Activated CD8-positive, alpha-beta T cell treated with anti-CD3 and anti-CD28 coated beads, Interleukin-2, amount 10 ng/mL, durations not matched to agents 7 days and 5 days (primary cell): ENCODE data around the gene CSHL1. TPM values are rescaled to one million over a fixed set of nuclear protein-coding genes. Genes with fewer than 3 reads are reported as not detected.
"Not testable (repeated sequence)": the region's sequence is repeated elsewhere in the genome, so short reads cannot be mapped to it uniquely, and the experiment has no call there.

ENCODE experiments used
- ATAC-seq: fragments of 150-1000 bp; cut with Tn5 transposase; one replicate; pipeline ENCODE4 v1.10.0; 2021; ENCODE audit warnings: moderate library complexity
- CTCF ChIA-PET: fragments of 350-600 bp; sonication (Branson Sonifier 250); formaldehyde crosslinking; loops from one replicate; lab custom pipeline; 2021; ENCODE audit warnings: antibody characterized with exemption; lab: Charles Lee
- POLR2A ChIA-PET: fragments of 350-600 bp; sonication (Branson Sonifier 250); formaldehyde crosslinking; loops from one replicate; lab custom pipeline; 2021; ENCODE audit warnings: antibody characterized with exemption; lab: Charles Lee
- DNase-seq: peaks from one replicate; pipeline ENCODE4 v3.0.0-alpha.2; 2020
- H3K27ac Mint-ChIP-seq: one replicate; pipeline ENCODE4 v1.8.0; 2021; ENCODE audit warnings: mild to moderate bottlenecking, mixed read lengths
- H3K27me3 Mint-ChIP-seq: one replicate; pipeline ENCODE4 v1.8.0; 2021; ENCODE audit warnings: low read depth, mixed read lengths
- H3K36me3 Mint-ChIP-seq: one replicate; pipeline ENCODE4 v1.8.0; 2021; ENCODE audit warnings: low read depth, mixed read lengths
- H3K4me1 Mint-ChIP-seq: one replicate; pipeline ENCODE4 v1.8.0; 2021; ENCODE audit warnings: low read depth, mixed read lengths
- H3K4me3 Mint-ChIP-seq: one replicate; pipeline ENCODE4 v1.8.0; 2021; ENCODE audit warnings: mild to moderate bottlenecking, mixed read lengths
- H3K9me3 Mint-ChIP-seq: one replicate; pipeline ENCODE4 v1.8.0; 2022; ENCODE audit warnings: mixed read lengths; ENCODE audit not compliant: insufficient read depth
- total RNA-seq, 2 experiments: library from RNA; stranded (reverse); gene quantifications; one replicate each; pipeline ENCODE4 v1.2.3, GENCODE V29; 2021

CSHL1 gene
- total RNA-seq, 2 experiments from 2014 or later = not detected

- peaks cover 8% of the 10 kb centered on the region for H3K4me1 Mint-ChIP-seq
- ChIA-PET CTCF (interaction anchor here (1.5 to 5.8 kb wide), 11 partner anchors 11 to 216 kb away, joined by 6 to 114 read pairs (median 58); partner anchors contain the start of gene ICAM2), POLR2A (no interaction called here)
- H3K9me3 Mint-ChIP-seq = no peaks in the 10 kb centered on the region
- DNase-seq = no peak
- peaks cover 16% of the 10 kb centered on the region for H3K27me3 Mint-ChIP-seq
- no peaks in the 10 kb centered on the region for H3K36me3 Mint-ChIP-seq
- no peak overlapping the region for H3K4me3 Mint-ChIP-seq
- no peak for ATAC-seq
- no peak overlapping the region for H3K27ac Mint-ChIP-seq
Observed at GRCh38 chr17:63917646-63918045, 6.6 kb upstream of the CSHL1 start.

DNA sequence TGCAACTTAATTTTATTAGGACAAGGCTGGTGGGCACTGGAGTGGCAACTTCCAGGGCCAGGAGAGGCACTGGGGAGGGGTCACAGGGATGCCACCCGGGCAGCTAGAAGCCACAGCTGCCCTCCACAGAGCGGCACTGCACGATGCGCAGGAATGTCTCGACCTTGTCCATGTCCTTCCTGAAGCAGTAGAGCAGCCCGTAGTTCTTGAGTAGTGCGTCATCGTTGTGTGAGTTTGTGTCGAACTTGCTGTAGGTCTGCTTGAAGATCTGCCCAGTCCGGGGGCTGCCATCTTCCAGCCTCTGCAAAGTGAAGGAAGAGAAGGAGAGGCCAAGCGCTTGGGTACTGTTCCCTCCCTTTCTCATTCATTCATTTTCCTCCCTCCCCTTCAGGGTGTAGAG is 6.1 kb upstream of the CSHL1 start:
- H3K27me3 Mint-ChIP-seq = peaks cover 13% of the 10 kb centered on the region
- ATAC-seq, H3K27ac Mint-ChIP-seq, POLR2A ChIA-PET, H3K4me3 Mint-ChIP-seq, DNase-seq, H3K4me1 Mint-ChIP-seq, H3K9me3 Mint-ChIP-seq, H3K36me3 Mint-ChIP-seq: not testable (repeated sequence)
- CTCF ChIA-PET = interaction anchor here (1.5 to 5.8 kb wide), 8 partner anchors 29 to 216 kb away, joined by 6 to 114 read pairs (median 64); partner anchors contain the start of gene ICAM2

DNA sequence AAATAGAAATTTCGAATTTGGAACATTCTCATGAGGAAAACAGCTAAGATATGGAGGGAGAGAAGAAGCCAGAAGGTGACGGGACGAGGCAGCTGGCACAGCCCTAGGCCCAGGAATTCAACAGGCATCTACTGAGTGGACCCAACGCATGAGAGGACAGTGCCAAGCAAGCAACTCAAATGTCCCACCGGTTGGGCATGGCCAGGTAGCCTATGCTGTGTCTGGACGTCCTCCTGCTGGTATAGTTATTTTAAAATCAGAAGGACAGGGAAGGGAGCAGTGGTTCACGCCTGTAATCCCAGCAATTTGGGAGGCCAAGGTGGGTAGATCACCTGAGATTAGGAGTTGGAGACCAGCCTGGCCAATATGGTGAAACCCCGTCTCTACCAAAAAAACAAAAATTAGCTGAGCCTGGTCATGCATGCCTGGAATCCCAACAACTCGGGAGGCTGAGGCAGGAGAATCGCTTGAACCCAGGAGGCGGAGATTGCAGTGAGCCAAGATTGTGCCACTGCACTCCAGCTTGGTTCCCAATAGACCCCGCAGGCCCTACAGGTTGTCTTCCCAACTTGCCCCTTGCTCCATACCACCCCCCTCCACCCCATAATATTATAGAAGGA is 5.6 kb upstream of the CSHL1 start:
- ChIA-PET CTCF (interaction anchor here (1.9 to 5.8 kb wide), 4 partner anchors 30 to 217 kb away, joined by 10 to 114 read pairs (median 64); partner anchors contain the start of gene ICAM2), POLR2A (no interaction called here)
- Mint-ChIP-seq H3K4me3 (no peak overlapping the region), H3K27ac (no peak overlapping the region), H3K36me3 (no peaks in the 10 kb centered on the region), H3K27me3 (peaks cover 9% of the 10 kb centered on the region), H3K9me3 (no peaks in the 10 kb centered on the region), H3K4me1 (peaks cover 8% of the 10 kb centered on the region)
- ATAC-seq (no peak), DNase-seq (no peak)

DNA sequence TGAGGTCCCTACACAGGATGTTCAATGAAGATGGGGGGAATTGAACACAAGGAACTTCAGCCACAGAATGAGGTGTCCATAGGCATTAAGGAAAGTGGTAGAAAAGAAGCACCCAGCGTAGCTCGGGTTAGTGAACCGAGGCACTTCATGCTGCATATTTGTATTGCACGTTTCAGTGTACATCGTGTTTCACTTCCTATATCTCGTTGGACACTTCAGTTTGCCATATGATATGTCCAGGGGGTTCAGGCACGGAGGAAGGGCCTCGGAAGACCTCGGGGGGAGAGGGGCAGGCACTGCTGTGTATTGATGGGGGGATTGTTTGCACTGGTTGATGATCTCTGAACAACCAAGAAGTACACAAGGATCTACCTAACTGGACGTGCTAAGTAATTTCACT is 4.7 kb upstream of the CSHL1 start:
- H3K4me1 Mint-ChIP-seq, POLR2A ChIA-PET: not testable (repeated sequence)
- CTCF ChIA-PET = interaction anchor here (0.9 to 5.8 kb wide), 3 partner anchors 31 to 218 kb away, joined by 7 to 60 read pairs (median 10); no protein-coding TSS in a partner anchor

DNA sequence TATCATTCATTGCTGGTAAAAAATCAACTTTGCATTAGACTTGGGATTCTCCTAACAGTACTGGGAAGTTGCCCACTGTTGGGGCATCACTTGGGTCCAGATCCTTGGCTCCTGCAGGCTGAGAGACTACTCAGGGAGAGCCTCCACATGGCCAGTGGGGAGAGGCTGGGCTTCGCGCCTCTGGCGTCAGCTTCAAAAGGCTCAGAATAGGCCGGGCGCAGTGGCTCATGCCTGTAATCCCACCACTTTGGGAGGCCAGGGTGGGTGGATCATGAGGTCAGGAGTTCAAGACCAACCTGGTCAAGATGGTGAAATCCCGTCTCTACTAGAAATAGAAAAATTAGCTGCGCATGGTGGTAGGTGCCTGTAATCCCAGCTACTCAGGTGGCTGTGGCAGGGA is 3.4 kb upstream of the CSHL1 start:
- Mint-ChIP-seq H3K9me3 (no peaks in the 10 kb centered on the region), H3K27ac (no peak overlapping the region), H3K4me3 (no peak overlapping the region), H3K36me3 (no peaks in the 10 kb centered on the region), H3K27me3 (peaks cover 5% of the 10 kb centered on the region), H3K4me1 (peaks cover 5% of the 10 kb centered on the region)
- DNase-seq = no peak
- POLR2A ChIA-PET = no interaction called here
- no peak for ATAC-seq
- CTCF ChIA-PET = interaction anchor here (1.0 to 4.3 kb wide), 4 partner anchors 9 to 217 kb away, joined by 3 to 48 read pairs (median 4); partner anchors contain the start of gene ERN1

More for the DNA sequence above, 4.7 kb upstream of the CSHL1 start:
- H3K27me3 Mint-ChIP-seq, H3K36me3 Mint-ChIP-seq, ATAC-seq, H3K9me3 Mint-ChIP-seq, DNase-seq, H3K27ac Mint-ChIP-seq, H3K4me3 Mint-ChIP-seq: not testable (repeated sequence)

DNA sequence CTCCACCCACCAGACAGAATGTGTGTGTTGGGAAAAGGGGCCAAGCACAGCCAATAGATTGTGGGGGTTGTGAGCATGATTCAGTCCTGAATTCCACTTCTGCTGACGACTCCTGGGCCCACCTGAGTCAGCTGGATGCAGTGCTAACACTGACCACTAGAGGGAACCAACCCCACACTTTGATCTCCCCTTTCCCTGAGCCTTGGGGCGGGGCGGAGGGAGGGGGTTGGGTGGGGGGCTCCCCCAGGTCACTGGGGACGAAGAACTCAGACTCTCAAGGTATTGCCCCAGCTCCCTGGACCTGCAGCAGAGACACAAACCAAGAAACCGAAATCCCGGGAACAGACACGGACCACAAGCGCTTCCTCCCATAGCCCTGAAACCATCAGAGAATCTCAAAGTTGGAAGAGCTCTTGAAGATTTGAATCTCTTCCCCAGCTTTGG is 621 bp upstream of the CSHL1 start:
- peak; percentile 74 for DNase-seq
- peaks cover 16% of the 10 kb centered on the region for H3K27me3 Mint-ChIP-seq
- H3K27ac Mint-ChIP-seq = no peak overlapping the region
- no peaks in the 10 kb centered on the region for H3K4me1 Mint-ChIP-seq
- no peak overlapping the region for H3K4me3 Mint-ChIP-seq
- peak; percentile 72 for ATAC-seq
- H3K36me3 Mint-ChIP-seq = no peaks in the 10 kb centered on the region
- CTCF ChIA-PET = interaction anchor here (0.7 to 4.3 kb wide), 25 partner anchors 8 to 286 kb away, joined by 3 to 48 read pairs (median 3); partner anchors contain the start of genes ERN1, GH1, ICAM2 and PRR29
- no peaks in the 10 kb centered on the region for H3K9me3 Mint-ChIP-seq
- POLR2A ChIA-PET = no interaction called here

DNA sequence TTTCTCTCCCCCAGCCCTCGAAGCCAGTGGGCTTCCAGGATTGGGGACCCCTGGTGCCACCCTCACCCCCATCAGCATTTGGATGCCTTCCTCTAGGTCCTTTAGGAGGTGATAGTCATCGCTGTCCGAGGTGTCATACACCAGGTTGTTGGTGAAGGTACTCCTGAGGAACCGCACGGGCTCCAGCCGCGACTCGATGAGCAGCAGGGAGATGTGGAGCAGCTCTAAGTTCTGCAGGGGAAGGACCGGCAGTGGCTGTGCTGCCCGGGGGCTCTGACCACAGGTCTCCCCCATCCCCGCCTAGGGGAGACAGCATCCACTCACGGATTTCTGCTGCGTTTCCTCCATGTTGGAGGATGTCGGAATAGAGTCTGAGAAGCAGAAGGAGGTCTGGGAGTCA is 962 bp downstream of the CSHL1 start:
- no peaks in the 10 kb centered on the region for H3K4me1 Mint-ChIP-seq
- H3K4me3 Mint-ChIP-seq = no peak overlapping the region
- CTCF ChIA-PET = interaction anchor here (0.6 to 4.3 kb wide), 9 partner anchors 9 to 222 kb away, joined by 3 to 48 read pairs (median 5); partner anchors contain the start of genes ERN1, GH1 and ICAM2
- H3K27ac Mint-ChIP-seq = no peak overlapping the region
- ATAC-seq (no peak), DNase-seq (no peak)
- POLR2A ChIA-PET = no interaction called here
- H3K9me3 Mint-ChIP-seq = no peaks in the 10 kb centered on the region
- H3K27me3 Mint-ChIP-seq = peaks cover 14% of the 10 kb centered on the region
- H3K36me3 Mint-ChIP-seq = no peaks in the 10 kb centered on the region

DNA sequence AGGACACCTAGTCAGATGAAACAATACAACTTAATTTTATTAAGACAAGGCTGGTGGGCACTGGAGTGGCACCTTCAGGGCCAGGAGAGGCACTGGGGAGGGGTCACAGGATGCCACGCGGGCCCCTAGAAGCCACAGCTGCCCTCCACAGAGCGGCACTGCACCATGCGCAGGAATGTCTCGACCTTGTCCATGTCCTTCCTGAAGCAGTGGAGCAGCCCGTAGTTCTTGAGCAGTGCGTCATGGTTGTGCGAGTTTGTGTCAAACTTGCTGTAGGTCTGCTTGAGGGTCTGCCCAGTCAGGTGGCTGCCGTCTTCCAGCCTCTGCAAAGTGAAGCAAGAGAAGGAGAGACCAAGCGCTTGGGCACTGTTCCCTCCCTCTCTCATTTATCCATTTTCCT is 1.5 kb downstream of the CSHL1 start:
- H3K4me1 Mint-ChIP-seq, POLR2A ChIA-PET, DNase-seq, H3K27ac Mint-ChIP-seq, H3K9me3 Mint-ChIP-seq, ATAC-seq, H3K4me3 Mint-ChIP-seq, H3K36me3 Mint-ChIP-seq: not testable (repeated sequence)
- H3K27me3 Mint-ChIP-seq = peaks cover 14% of the 10 kb centered on the region
- CTCF ChIA-PET = interaction anchor here (3.7 kb wide), 1 partner anchor 119 kb away, joined by 30 read pairs; no protein-coding TSS in a partner anchor

DNA sequence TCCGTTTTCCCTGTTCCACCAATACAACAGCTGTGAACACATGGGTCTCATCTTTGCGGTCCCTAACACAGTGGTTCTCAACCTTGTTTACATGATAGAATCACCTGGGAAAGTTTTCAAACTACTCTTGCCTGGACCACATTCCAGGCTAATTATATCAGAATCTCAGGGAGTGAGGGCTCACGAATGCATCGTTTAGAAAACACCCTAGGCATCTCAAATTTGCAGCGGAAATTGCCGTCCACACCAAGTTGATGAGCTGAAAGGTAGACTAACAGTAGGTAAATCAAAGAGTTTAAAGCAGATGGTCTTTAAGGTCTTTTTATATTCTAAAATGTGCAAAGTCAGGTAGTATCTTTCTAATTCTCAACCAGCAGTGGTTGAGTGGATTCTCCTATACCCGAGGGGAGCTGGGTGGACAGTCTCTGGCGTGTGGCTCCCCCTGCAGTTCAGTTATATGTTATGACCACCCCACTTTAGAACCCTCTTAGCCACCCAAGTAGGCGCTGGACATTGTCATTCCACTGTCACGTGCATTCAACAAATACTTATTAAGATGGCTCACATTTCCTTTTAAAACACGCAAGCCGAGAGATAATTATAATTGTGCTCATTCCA is 3.8 kb downstream of the CSHL1 start:
- DNase-seq (peak; percentile 44), ATAC-seq (peak; percentile 61)
- POLR2A ChIA-PET, H3K27ac Mint-ChIP-seq, H3K9me3 Mint-ChIP-seq, H3K4me3 Mint-ChIP-seq, H3K4me1 Mint-ChIP-seq, H3K36me3 Mint-ChIP-seq: not testable (repeated sequence)
- CTCF ChIA-PET = interaction anchor here (1.1 to 2.9 kb wide), 6 partner anchors 12 to 120 kb away, joined by 3 to 11 read pairs (median 5); partner anchors contain the start of gene GH1
- peaks cover 24% of the 10 kb centered on the region for H3K27me3 Mint-ChIP-seq

- H3K4me1 Mint-ChIP-seq, H3K36me3 Mint-ChIP-seq, H3K27ac Mint-ChIP-seq, H3K4me3 Mint-ChIP-seq, ATAC-seq, POLR2A ChIA-PET, H3K9me3 Mint-ChIP-seq, DNase-seq: not testable (repeated sequence)
- CTCF ChIA-PET = interaction anchor here (0.7 to 4.0 kb wide), 9 partner anchors 10 to 229 kb away, joined by 3 to 31 read pairs (median 8); partner anchors contain the start of genes CD79B and GH1
- peaks cover 35% of the 10 kb centered on the region for H3K27me3 Mint-ChIP-seq
Observed at GRCh38 chr17:63904796-63905195, 6.3 kb downstream of the CSHL1 start.

DNA sequence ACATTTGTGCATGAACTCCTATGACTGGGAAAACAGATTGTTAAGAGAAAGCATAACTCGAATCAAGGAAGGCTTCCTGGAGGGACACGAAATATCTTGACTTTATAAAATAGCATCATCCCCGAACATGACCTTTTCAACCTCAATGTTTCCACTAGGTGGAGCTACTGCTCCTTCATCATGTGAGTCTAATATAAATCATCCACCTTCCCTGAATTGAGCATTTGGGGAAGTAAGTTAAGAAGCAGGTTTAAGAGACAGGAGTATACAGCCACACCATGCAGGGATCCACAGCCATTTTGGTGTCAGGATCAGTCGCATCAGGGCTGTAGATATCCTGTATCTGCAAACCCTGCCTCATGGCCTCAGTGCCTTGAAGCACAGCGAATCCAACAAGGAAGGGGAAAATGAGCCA is 7.3 kb downstream of the CSHL1 start:
- H3K36me3 Mint-ChIP-seq, POLR2A ChIA-PET, H3K4me3 Mint-ChIP-seq, H3K4me1 Mint-ChIP-seq, H3K9me3 Mint-ChIP-seq, H3K27ac Mint-ChIP-seq: not testable (repeated sequence)
- peaks cover 33% of the 10 kb centered on the region for H3K27me3 Mint-ChIP-seq
- ATAC-seq = peak; percentile 76
- CTCF ChIA-PET = interaction anchor here (0.7 to 4.0 kb wide), 17 partner anchors 8 to 296 kb away, joined by 3 to 31 read pairs (median 8); partner anchors contain the start of genes CD79B, CSHL1 and GH1
- DNase-seq = peak; percentile 64
